Dermis blood vessel endothelial cell (primary cell): ENCODE measurements around the gene SLC25A21. TPM values are rescaled to one million over a fixed set of nuclear protein-coding genes. Genes with fewer than 3 reads are reported as not detected.
A peak's percentile ranks its signal among the peaks of the same experiment; 100 is the strongest.

Experiments used
- DNase-seq: peaks from one replicate; pipeline ENCODE4 v3.0.0; 2010
- total RNA-seq: library from RNA; depleted of rRNA; stranded (reverse); fragments of >200 nt; gene quantifications from 2 replicates; pipeline ENCODE4 v1.2.3, GENCODE V29; 2014

SLC25A21 gene
- total RNA-seq, 1 donor from 2014 or later = 9.7 TPM

DNA sequence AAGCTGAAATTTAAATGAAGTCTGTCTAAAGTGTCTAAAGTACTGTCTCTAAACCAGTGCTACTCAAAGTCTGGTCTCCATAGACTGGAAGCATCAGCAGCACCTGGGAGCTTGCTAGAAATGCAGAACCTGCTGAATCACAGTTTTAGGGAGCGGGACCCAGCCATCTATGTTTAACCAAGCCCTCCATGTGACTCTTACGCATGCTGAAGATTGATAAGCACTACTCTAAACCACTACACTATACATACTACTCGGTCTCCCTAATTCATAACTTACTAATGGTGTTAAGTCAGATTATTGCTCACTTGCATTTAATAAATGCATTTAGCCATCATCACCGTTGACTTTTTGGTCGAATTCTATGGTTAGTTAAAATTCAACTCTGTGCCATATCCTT lies 88.8 kb downstream of the SLC25A21 start:
- DNase-seq = no peak

DNA sequence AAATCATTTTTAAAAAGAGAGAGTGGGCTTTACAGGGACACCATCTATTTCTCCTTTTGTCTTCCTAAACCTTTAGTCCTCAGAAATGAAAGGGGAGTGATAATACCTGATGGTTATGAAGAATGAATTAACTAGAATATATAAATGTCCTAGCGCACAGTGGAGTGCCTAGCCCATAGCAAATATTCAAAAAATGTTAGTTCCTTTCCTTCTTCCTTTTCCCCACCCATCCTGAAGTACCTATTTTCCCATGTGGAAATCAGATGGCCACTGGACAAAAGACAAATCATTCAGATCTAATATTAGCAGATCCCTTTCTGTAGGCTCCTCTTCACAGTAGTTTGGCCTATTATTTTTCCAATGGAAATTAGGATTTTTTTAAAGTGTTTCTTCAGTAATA lies 90.0 kb downstream of the SLC25A21 start:
- DNase-seq = no peak

DNA sequence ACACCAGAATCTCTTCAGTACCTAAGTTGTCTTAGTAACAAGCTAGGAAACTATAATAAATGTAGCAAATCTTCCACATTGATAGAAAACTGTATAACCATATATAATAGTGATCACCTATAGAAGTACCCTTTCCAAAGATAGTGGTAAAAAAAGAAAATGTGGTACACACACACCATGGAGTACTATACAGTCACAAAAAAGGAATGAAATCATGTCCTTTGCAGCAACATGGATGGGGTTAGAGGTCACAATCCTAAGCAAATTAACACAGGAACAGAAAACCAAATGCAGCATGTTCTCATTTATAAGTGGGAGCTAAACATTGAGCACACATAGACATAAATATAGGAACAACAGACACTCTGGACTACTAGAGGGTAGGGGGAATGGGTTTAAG lies 90.5 kb downstream of the SLC25A21 start:
- no peak for DNase-seq

DNA sequence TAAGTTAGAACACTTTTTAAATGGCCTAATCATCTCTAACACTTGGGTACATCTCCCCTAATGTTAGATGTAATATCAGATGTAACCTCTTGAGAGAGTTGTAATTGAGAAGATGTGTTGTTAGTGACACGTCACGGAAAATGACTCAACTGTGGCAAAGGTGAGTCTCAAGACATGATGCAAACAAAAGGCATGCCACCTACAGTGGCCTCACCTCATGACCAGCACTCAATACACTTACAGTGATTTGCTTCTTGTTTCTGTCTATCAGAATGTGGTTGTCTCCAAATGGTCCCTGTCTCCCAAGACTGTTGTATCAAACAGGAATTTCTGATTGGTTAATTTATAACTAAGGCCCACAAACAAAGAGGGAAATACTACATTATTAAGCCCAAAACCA lies 91.2 kb downstream of the SLC25A21 start:
- DNase-seq = no peak

DNA sequence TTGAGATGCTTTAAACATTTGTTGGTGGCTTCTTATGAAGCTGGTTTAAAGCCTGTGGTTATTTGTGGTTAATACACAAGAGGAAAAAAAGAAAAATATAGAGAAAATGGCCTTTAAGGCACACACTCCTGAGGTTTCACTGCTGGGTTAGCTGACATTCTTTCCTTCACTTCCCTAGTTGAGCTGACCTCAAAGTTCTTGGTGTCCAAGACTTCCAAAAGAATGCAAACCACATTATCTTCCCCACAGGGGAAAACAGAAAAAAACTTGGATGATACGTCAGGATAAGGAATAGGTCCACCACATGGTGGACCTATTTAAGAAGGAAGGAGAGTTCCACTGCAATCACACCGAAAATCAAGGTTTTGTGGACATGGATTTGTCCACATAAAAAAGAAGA lies 94.3 kb downstream of the SLC25A21 start:
- no peak for DNase-seq

DNA sequence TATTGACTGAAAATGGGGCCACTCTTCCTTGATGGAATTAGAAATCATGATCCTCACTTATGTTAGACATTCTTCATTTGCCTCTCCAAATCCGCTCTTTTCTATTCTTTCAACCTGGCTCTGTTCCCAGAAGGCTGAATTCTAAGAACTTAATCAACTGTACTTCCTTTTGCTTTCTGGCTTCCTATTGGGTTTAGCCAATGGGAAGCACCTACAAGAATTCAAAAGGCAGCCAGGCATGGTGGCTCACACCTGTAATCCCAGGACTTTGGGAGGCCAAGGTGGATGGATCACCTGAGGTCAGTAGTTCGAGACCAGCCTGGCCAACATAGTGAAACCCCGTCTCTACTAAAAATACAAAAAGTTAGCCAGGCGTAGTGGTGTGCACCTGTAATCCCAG lies 98.1 kb downstream of the SLC25A21 start:
- DNase-seq = peak; percentile 8

DNA sequence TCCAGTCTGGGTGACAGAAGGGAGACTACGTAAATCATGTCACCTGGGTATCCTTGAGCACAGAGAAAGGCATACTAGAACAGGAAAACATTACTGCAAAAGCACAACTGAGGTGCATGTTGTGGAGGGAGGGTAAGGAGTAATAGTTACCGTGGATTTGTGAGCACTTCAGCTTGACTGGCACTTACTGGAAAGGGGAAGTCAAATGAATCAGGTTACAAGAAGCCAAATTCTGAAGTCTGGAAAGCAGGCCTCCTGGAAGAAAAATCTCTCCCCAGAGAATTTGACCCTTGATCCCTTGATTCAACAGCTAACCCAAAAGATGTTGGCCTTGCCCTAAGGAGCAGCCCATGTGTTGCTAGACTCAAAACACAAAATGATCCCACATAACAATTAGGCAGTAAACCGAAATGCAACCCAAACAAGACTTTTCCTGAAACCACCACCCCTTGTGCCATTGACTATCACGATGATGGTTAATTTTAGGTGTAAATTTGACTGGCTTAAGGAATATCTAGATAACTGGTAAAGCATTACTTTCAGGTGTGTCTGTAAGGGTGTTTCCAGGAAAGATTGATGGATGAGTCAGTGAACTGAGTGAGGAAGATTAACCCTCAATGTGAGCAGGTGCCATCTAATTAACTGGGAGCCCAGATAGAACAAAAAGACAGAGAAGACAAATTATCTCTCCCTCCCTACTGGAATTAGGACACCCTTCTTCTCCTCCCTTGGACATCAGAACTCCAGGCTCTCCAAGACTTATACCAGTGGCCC lies 108.8 kb downstream of the SLC25A21 start:
- no peak for DNase-seq

DNA sequence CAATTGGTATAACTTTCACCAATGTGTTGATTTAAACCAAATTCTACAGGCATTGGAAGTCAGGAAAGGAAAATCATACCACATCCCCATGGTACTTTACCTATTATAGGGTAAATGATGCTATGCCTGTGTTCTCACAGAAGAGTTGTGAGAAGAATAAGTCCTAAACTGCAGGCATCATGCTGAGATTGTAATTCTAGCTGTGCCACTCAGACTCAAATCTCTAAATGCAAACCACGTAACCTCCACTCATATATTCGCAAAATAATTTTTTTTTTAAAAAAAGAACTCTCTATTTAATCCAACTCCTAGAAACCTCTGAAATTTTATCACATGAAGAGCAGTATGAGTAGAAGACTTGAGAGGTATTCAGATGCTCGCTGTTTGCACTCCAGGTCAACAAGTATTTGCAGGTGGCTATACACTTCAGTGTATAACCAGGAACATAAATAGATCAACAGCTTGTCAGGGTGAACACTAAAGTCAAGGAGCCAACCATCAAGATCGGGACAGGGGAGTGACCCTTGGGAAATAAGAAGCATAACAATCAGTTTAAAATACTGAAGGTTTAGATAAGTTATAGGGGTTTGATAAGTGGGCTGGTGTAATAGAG lies 110.1 kb downstream of the SLC25A21 start:
- no peak for DNase-seq

DNA sequence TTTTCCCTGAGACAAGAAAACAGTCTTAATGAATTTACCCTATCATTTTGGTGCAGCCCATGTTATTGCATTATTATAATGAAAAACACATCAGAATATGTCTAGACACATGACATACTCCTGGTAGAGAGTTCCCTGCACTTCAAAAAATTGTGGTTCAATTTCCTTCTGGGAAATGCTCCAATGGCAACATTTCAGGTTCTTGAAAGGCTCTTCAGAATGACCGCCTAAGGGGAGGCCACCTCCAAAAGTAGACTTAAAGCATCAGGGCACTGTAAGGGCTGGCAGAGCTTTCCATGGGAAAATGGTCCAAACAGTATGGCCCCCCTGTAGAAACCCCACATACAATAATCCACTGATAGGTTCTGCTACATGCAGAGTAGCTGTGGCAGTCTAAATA lies 110.7 kb downstream of the SLC25A21 start:
- DNase-seq = no peak

DNA sequence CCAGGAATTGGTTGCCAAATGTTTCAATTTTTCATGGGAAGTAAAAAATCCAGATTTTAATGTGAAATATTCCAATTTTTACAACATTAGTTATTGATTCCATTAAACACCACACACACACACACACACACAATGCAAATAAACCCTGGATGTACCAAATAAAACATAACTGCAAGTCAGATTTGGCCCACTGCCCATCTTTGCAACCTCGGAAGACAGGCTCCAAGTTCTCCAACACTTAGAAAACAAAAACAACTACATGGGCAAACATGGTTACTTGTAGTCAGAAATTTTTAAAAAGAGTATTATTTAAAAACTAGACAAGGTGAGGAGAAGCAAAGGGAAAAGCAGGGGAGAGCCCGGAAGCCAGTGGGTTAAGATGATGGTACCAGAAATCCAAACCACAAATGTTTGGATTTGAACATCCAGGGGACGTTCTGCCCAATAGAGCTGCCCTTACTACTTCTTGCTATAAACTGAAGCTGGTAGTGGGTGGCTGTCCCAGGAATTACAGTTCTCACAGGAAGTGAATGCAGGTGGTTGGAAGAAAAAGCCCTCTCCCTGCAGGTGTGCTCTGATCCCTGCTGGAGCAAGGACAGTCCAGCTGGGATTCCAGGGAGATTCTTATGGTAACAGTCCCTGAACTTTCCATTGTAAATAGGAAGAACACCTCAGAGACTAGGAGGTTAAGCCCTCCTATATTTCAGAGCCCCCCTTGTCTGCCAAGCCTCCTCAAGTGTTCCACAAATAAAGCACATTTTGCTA lies 111.7 kb downstream of the SLC25A21 start:
- DNase-seq = no peak

DNA sequence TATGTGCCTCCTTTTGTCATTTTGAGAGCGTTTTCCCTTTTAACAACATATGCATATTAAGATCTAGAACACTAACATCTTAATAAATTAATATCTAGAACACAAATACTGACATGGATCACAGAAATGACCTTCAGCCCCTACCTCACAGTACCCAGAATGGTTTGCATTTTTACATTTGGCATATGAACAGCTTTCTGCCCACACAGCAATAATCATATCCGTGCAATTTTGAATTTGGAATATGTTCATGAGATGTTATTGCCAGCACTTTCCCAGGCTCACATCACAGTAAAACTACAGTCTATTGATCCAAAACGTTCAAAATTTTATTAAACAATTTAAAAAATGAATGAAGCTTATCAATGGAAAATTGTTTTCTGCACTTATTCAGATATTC lies 114.6 kb downstream of the SLC25A21 start:
- no peak for DNase-seq

DNA sequence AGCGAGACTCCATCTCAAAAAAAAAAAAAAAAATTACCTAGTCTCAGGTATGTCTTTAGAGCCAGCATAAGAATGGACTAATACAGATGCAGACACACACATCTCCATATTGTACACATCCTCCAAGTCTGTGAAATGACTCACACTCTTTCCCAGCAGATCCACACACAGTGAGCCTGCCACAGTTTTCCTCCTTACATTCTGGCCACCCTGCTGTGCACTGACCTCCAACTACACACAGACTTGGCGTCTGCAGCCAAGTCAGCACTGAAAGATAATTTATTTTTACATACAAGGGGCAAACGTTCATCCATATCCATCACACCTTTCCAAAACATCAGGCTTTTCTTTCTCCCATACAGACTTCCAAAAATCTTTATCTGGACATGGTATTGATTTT lies 115.9 kb downstream of the SLC25A21 start:
- DNase-seq = no peak

DNA sequence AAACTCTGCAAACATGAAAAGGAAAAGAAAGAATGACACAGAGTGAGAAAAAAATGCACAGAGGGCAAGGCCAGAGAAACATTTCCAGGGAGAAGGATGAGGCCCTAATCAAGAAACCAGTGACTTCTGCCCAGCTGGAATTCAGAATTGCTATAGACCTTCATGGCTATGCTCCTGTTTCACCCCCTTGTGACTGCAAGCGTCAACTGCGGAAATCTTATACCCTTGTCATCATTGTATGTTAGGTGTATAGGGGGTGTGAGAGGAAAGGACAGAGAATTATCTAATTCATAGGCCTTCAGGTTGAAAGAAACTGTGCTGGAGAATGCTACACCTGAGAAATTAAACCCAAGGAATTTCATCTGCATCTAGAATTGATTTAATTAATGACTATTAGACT lies 117.5 kb downstream of the SLC25A21 start:
- no peak for DNase-seq

DNA sequence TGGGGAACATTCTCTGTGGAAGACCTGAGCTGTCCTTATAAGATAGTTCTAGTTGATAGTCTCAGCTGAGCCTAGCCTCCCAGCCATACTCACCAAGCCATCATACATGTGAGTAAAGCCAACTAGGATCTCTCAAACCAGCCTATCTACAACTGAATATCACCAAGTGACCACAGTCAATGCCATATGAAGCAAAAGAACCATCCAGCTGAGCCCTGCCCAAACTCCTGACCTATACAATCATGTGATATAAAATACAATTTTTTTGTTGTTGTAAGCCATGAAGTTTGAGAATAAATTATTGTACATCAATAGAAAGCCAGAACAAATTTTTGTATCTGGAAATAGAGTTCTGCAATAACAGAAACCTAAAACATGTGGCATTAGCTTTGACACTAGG lies 118.3 kb downstream of the SLC25A21 start:
- no peak for DNase-seq

DNA sequence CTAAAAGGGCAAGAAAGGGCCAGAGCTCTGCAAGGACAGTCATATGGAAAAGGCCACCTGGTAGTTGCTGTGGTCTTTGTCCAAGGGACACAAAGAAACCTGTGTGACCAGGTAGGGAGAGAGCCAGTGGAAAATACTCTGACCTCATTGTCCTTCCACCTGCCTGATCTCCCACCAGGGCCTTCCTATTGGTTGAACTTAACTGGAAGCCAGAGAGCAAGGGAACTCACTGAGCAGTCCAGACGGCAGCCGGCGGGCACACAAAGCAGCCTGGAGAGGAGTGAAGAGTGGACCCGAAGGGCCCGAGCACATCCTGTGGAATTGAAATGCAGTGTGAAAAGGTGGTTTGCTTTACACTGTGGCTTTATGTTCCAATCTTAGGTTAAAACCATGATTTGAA lies 120.7 kb downstream of the SLC25A21 start:
- DNase-seq = no peak

DNA sequence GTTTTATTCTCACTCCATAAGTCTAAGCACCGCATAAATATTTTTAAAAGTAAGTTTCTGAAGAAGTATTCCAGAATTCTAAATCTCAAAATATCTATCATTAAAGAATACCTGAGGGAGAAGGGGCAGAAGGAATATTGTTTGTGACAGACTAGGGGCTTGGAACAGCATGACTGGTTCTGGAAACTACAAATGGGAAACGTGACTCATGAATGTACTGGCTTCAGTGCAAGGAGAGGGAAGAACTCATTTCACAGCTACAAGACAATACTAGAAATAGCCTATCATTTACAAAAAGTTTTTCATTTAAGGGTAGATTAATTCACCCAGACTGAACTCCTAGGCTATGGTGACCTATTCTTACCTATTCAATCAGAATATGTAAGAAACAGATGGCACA lies 121.3 kb downstream of the SLC25A21 start:
- peak; percentile 38 for DNase-seq

DNA sequence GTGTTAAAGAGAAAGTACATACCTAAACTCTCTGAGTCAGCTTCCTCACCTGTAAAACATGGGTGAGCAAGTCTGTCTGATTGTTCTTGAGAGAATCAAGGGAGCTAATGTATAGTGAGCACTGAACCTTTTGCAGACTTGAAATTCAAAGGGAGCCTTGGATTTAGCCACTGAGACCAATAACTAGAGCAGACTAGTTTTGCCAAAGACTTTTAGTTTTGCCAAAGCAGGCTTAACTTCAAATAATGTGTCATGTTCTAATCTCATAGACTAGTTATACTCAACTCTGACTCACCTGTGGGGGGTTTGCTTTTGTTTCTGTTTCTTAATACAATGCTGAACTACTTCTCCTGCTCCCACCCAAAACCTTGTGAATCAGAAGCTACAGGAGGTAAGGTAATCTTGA lies 123.7 kb downstream of the SLC25A21 start:
- no peak for DNase-seq

DNA sequence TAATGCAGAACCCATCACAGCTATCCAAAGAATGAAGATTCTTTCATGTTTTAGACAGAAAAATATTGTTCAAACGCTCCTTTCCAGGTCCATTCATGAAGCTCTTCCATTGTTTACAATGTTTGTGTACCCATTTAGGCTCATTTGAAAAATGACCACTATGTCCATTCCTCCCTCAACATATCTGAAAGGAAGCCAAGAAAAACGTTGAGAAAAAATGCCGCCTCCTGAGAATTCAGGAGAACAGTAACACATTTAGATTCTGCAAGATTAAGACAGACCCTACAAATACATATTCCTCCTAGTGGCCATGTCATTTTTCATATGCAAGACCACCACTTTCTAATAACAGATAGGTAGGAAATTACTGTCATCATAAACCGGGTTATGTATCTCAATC lies 124.4 kb downstream of the SLC25A21 start:
- no peak for DNase-seq

DNA sequence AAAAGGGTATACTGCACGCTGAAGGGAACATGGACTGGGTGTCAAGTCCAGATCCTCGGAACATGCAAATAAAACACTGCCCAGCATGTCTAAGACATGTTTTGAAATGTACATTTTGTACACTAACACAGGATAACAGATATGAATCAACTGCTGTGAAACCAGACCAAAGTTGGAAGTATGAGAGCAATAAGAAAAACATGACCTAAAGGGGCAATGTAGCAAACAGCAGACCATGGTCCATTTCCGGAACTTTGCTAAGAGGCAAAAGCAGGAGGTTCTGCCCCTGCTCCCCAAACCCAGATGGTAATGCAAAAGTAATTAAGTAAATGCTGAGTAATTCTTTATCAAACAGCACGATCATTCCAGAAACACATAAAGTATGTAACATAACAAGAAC lies 125.2 kb downstream of the SLC25A21 start:
- peak; percentile 27 for DNase-seq

DNA sequence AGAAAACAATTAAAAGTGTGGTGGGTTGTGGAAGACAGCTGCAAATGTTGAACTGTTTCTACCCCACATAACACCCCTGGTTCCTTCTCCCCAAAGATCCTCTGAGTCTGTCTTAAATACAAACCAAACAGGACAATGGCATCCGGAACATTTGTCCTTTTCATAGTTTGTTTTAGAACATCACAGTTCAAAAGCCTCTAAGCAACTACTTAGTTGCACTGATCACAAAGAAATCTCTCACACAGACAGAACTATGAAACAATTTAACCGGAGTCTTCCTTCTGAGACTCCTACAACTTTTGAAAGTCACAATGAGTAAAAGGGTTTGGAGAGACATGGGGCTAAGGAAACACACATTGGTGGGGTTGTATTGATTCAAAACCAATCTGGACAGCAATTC lies 125.6 kb downstream of the SLC25A21 start:
- no peak for DNase-seq

DNA sequence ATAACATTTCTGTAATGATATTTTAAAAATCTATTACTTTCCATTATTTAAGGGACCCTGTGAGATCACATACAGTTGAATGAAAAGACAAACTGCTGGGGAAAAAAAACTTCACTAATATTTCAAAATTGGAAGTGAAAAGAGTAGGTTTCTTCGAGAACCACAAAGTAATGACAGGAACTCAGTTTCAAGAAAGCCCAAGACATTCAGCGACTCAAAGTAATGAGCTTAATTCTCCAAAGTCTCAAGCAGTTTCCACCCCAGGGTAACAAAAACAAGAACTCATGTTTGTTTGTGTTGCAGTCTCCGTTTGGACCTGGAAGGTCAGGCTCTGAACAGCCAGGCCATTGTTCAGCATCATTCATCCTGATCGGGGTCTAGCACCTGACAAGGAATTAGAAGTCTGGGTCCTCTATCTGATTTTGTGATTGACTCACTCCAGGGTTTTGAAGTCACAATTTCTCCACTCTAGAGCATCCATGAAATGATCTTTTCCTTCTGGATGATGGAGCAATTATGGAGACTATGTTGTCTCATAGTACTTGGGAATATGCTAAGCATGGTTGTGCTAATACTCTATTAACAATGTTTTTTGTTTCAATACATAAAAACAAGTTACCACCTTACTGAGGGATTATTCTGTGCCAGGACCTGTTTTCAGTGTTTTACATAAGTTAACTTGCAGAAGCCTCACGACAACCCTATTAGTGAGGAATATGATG lies 126.9 kb downstream of the SLC25A21 start:
- DNase-seq = no peak

DNA sequence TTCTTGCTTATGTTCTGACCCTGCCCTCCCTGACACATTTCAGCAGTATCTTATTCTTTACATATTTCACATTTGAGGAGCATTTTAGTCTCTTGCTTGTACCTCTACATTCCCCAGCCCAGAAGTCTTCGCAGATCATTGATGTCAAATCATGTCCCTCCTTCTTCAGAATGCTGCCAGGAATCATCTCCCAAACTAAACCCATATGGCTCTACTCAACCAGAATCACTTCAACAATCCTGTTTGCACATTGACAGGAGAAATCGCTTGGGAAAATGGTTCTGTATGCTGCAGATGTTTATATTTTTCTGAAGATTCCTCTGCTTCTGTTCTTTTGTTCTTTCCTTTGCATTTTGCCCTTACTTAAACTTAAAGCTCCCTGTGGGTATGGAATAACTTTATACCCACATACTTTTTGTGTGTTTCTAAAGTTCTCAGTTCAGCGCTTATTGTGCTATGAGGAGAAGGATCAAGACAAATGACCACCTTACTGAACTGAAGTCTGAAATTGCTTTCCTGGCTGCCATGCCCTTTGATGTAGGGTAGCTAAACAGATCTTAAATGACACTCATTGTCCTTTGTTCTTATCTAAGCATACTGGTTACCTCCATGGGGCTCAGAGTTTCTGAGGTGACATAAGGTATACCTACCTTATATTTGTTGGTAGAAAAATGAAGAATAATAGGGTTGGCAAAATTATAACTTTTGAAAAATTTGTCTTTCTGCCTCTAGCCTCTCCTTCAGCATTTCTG lies 134.6 kb downstream of the SLC25A21 start:
- no peak for DNase-seq
